ENCODE measurements around the gene ADGRL3.
"Not testable (repeated sequence)": the region's sequence is repeated elsewhere in the genome, so short reads cannot be mapped to it uniquely, and the experiment has no call there.

Gene ADGRL3

GRCh38 chr4:61373901-61374440 lies 173.8 kb downstream of the ADGRL3 start:
- DNase-seq, result no peak

- no peak for DNase-seq
Measured at GRCh38 chr4:61374447-61374891, 174.3 kb downstream of the ADGRL3 start.

GRCh38 chr4:61375301-61375700 lies 175.2 kb downstream of the ADGRL3 start:
- no peak for DNase-seq

GRCh38 chr4:61376301-61376700 lies 176.2 kb downstream of the ADGRL3 start:
- DNase-seq, result no peak

GRCh38 chr4:61379406-61379805 lies 179.3 kb downstream of the ADGRL3 start:
- no peak for DNase-seq

GRCh38 chr4:61380865-61381264 lies 180.7 kb downstream of the ADGRL3 start:
- no peak for DNase-seq

GRCh38 chr4:61385256-61385655 lies 185.1 kb downstream of the ADGRL3 start:
- no peak for DNase-seq

- not testable (repeated sequence) for DNase-seq
Measured at GRCh38 chr4:61387372-61387771, 187.2 kb downstream of the ADGRL3 start.

- no peak for DNase-seq
Measured at GRCh38 chr4:61389640-61390039, 189.5 kb downstream of the ADGRL3 start.

GRCh38 chr4:61395754-61396153 lies 195.6 kb downstream of the ADGRL3 start:
- DNase-seq, result no peak

GRCh38 chr4:61397174-61397573 lies 197.0 kb downstream of the ADGRL3 start:
- DNase-seq, result no peak

- DNase-seq, result no peak
Measured at GRCh38 chr4:61400439-61401038, 200.4 kb downstream of the ADGRL3 start.

- DNase-seq, result no peak
Measured at GRCh38 chr4:61401771-61402170, 201.6 kb downstream of the ADGRL3 start.

- no peak for DNase-seq
Measured at GRCh38 chr4:61405307-61405706, 205.2 kb downstream of the ADGRL3 start.

GRCh38 chr4:61406677-61407076 lies 206.6 kb downstream of the ADGRL3 start:
- no peak for DNase-seq

GRCh38 chr4:61407642-61408618 lies 207.8 kb downstream of the ADGRL3 start:
- DNase-seq, result no peak

GRCh38 chr4:61408861-61409260 lies 208.7 kb downstream of the ADGRL3 start:
- no peak for DNase-seq

- DNase-seq, result no peak
Measured at GRCh38 chr4:61411241-61411640, 211.1 kb downstream of the ADGRL3 start.

GRCh38 chr4:61425315-61425714 lies 225.2 kb downstream of the ADGRL3 start:
- DNase-seq, result no peak

- no peak for DNase-seq
Measured at GRCh38 chr4:61426229-61426628, 226.1 kb downstream of the ADGRL3 start.

GRCh38 chr4:61427099-61427817 lies 227.1 kb downstream of the ADGRL3 start:
- DNase-seq, result no peak

- DNase-seq, result no peak
Measured at GRCh38 chr4:61427818-61428495, 227.8 kb downstream of the ADGRL3 start.

- DNase-seq, result no peak
Measured at GRCh38 chr4:61428950-61429349, 228.8 kb downstream of the ADGRL3 start.

All from CD4-positive, alpha-beta T cell treated with Interleukin-17A for 4 hours (primary cell).